OCI-LY3 (cell line): ENCODE measurements around the gene RASSF9.

Experiments used
- H2AFZ ChIP-seq: fragments of 200-600, 300-600 bp; shearing (Covaris generic); 2 replicates; pipeline ENCODE4 v1.6.0; 2014; ENCODE audit warnings: antibody characterized with exemption, low read depth, low read length
- H3K27ac ChIP-seq: fragments of 200-600, 300-600 bp; sonication (generic); 2 replicates; pipeline ENCODE4 v1.5.1; 2014; ENCODE audit warnings: mild to moderate bottlenecking, low read length, moderate library complexity, mixed read lengths
- H3K27me3 ChIP-seq: fragments of 200-600, 300-600 bp; sonication (generic); 2 replicates; pipeline ENCODE4 v1.6.1; 2014; ENCODE audit warnings: low read depth, low read length, mixed read lengths
- H3K36me3 ChIP-seq: fragments of 200-600, 300-600 bp; sonication (generic); replicated peaks from 2 replicates; pipeline ENCODE3; 2014; ENCODE audit warnings: low read depth, low read length, mixed read lengths
- H3K4me1 ChIP-seq: fragments of 300-600, 200-600 bp; sonication (generic); 2 replicates; pipeline ENCODE4 v1.6.1; 2014; ENCODE audit warnings: low read length, mixed read lengths
- H3K4me2 ChIP-seq: fragments of 200-600, 300-600 bp; sonication (generic); 2 replicates; pipeline ENCODE4 v1.6.1; 2014; ENCODE audit warnings: low read length, mixed read lengths
- H3K4me3 ChIP-seq: fragments of 300-600, 200-600 bp; sonication (generic); 2 replicates; pipeline ENCODE4 v1.5.1; 2014; ENCODE audit warnings: antibody characterized with exemption, mild to moderate bottlenecking, low read length, moderate library complexity
- H3K79me2 ChIP-seq: fragments of 300-600, 200-600 bp; shearing (Covaris generic); 2 replicates; pipeline ENCODE4 v1.6.1; 2014; ENCODE audit warnings: mild to moderate bottlenecking, low read length, mixed read lengths
- H3K9ac ChIP-seq: fragments of 300-600, 200-600 bp; shearing (Covaris generic); 2 replicates; pipeline ENCODE4 v1.6.0; 2014; ENCODE audit warnings: mild to moderate bottlenecking, low read length, moderate library complexity
- H3K9me3 ChIP-seq: fragments of 200-600, 300-600 bp; shearing (Covaris generic); 2 replicates; pipeline ENCODE4 v1.6.1; 2014; ENCODE audit warnings: low read length, mixed read lengths; ENCODE audit not compliant: insufficient read depth
- H4K20me1 ChIP-seq: fragments of 200-600, 300-600 bp; sonication (generic); 2 replicates; pipeline ENCODE4 v1.6.1; 2016; ENCODE audit warnings: low read length, mixed read lengths; ENCODE audit not compliant: insufficient read depth
- CTCF ChIP-seq: fragments of 200-600, 300-600 bp; sonication (generic); IDR thresholded peaks from 2 replicates; pipeline ENCODE4 v1.5.1; 2014; ENCODE audit warnings: antibody characterized with exemption, low read length, low read depth
- EZH2phosphoT487 ChIP-seq: fragments of 200-600 bp; shearing (Covaris generic); IDR thresholded peaks from 2 replicates; pipeline ENCODE4 v1.6.1; 2018; ENCODE audit warnings: antibody characterized with exemption, mixed run types, low read depth

Gene RASSF9

GRCh38 chr12:85794531-85794930 lies 41.7 kb downstream of the RASSF9 start:
- H3K27me3 ChIP-seq = no peaks in the 10 kb centered on the region
- no peak overlapping the region for H3K9ac ChIP-seq
- H3K4me2 ChIP-seq = no peak overlapping the region
- H3K4me1 ChIP-seq = no peaks in the 10 kb centered on the region
- no peaks in the 10 kb centered on the region for H4K20me1 ChIP-seq
- no peaks in the 10 kb centered on the region for H3K36me3 ChIP-seq
- no peaks in the 10 kb centered on the region for H3K79me2 ChIP-seq
- no peak overlapping the region for H3K4me3 ChIP-seq
- TF ChIP-seq EZH2phosphoT487 = no peak
- TF ChIP-seq CTCF = no peak
- H3K27ac ChIP-seq = no peak overlapping the region
- H3K9me3 ChIP-seq = no peaks in the 10 kb centered on the region
- H2AFZ ChIP-seq = no peak overlapping the region

- H3K9me3 ChIP-seq = no peaks in the 10 kb centered on the region
- H3K4me2 ChIP-seq = no peak overlapping the region
- H3K4me1 ChIP-seq = peaks cover 11% of the 10 kb centered on the region
- H3K79me2 ChIP-seq = no peaks in the 10 kb centered on the region
- H3K9ac ChIP-seq = no peak overlapping the region
- no peaks in the 10 kb centered on the region for H3K36me3 ChIP-seq
- no peak for TF ChIP-seq CTCF
- no peak for TF ChIP-seq EZH2phosphoT487
- no peaks in the 10 kb centered on the region for H3K27me3 ChIP-seq
- no peaks in the 10 kb centered on the region for H4K20me1 ChIP-seq
- no peak overlapping the region for H3K27ac ChIP-seq
- no peak overlapping the region for H2AFZ ChIP-seq
- H3K4me3 ChIP-seq = no peak overlapping the region
These were observed 52.0 kb downstream of the RASSF9 start for GRCh38 chr12:85784096-85784720.

- no peak overlapping the region for H3K27ac ChIP-seq
- no peaks in the 10 kb centered on the region for H3K79me2 ChIP-seq
- no peak overlapping the region for H3K4me3 ChIP-seq
- H3K36me3 ChIP-seq = no peaks in the 10 kb centered on the region
- H3K27me3 ChIP-seq = no peaks in the 10 kb centered on the region
- no peaks in the 10 kb centered on the region for H4K20me1 ChIP-seq
- no peak for TF ChIP-seq CTCF
- no peak for TF ChIP-seq EZH2phosphoT487
- H2AFZ ChIP-seq = no peak overlapping the region
- H3K9me3 ChIP-seq = no peaks in the 10 kb centered on the region
- peaks cover 11% of the 10 kb centered on the region for H3K4me1 ChIP-seq
- H3K9ac ChIP-seq = no peak overlapping the region
- no peak overlapping the region for H3K4me2 ChIP-seq
These were observed 53.5 kb downstream of the RASSF9 start for GRCh38 chr12:85782711-85783110.

- Histone ChIP-seq H3K9ac (no peak overlapping the region), H3K9me3 (no peaks in the 10 kb centered on the region), H3K4me1 (peaks cover 11% of the 10 kb centered on the region), H3K27ac (no peak overlapping the region), H2AFZ (no peak overlapping the region), H3K4me2 (no peak overlapping the region), H3K36me3 (no peaks in the 10 kb centered on the region), H3K4me3 (no peak overlapping the region), H3K27me3 (no peaks in the 10 kb centered on the region), H4K20me1 (no peaks in the 10 kb centered on the region), H3K79me2 (no peaks in the 10 kb centered on the region)
- TF ChIP-seq CTCF (no peak), EZH2phosphoT487 (no peak)
These were observed 54.4 kb downstream of the RASSF9 start for GRCh38 chr12:85781766-85782165.
